Pons (tissue), 1 donor: ENCODE results near the gene HIVEP2.
A peak's percentile ranks its signal among the peaks of the same experiment; 100 is the strongest.

Experiments used
- DNase-seq: peaks from one replicate; pipeline ENCODE4 v3.0.0-alpha.2; 2016; ENCODE audit warnings: low spot score

HIVEP2 gene

GRCh38 chr6:142783499-142783898, 161.5 kb downstream of the HIVEP2 start:
- no peak for DNase-seq

GRCh38 chr6:142781129-142781528, 163.8 kb downstream of the HIVEP2 start:
- no peak for DNase-seq

GRCh38 chr6:142773859-142774648, 170.9 kb downstream of the HIVEP2 start:
- no peak for DNase-seq

- DNase-seq, result no peak
These were observed 171.7 kb downstream of the HIVEP2 start for GRCh38 chr6:142773324-142773723.

DNA sequence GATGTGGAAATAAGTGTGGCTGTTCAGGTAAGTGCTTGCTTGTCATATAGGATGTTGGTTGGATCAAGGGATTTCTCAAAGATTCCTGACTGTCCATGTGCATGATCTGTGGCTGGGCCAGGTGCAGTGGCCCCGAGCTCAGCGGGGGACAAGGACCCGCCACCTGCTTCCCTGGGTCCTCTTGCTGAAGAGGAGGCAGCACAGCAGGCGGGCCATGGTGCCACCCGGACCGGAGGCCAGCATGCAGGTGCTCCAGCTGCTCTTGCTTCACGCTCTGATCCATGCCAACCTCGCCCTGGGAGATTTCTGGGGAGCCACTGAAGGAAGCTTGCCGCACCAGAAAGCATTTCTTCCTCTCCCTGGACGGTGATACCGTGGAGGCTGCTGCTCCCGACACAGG, 173.8 kb downstream of the HIVEP2 start:
- DNase-seq, result no peak

DNA sequence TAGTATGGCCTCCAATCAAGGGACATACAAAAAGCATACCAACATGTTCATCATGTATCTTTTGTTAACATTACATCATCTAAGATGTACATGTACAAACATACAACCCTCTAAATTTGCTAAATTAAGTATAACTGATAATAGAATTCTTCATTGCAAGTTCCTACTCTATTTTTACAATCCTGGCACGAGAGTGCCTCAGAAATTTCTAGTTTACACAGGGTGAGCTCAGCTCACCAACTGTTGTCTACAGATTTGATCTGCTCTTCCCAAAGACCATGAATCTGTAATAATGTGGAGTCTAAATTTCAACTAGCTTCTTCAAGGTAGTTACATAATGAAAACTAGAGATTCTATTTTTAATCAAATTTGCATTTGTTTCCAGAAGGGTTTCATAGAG, 179.7 kb downstream of the HIVEP2 start:
- DNase-seq, result no peak

DNA sequence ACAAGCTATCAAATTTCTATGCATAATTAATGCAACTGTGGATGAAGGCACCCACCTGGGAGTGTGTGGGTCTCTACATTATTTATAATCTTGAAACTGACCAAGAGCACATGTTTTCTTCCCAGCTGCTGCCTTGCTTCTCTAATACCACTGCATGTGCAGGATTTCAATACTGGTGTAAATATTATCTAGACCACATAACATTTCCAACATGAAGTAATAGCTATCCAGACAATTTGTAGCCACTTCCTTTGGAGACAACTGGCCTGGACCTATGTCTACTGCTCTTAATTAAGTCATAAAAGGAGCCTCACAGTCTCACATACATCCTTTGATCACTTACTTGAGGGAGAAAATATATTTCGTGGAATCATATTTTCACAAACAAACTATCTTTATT, 180.7 kb downstream of the HIVEP2 start:
- DNase-seq, result no peak

DNA sequence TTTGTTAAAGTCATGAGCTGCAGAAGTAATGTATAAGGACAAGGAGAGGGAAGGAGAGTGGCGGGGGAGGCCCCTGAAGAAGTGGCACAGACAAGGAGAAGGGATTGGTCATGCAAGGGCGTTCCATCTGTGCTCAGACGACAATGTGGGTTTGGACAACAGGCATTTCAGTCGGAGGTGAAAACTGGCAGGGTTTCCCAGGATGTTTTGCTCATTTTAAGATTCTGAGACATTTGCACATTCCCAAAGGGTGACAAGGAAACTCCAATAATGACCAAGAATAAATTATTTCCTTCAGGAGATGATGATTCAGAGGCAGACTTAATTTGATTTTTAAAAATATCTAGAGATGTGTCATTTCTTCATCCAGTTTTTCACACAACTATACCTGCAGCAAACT, 181.8 kb downstream of the HIVEP2 start:
- DNase-seq, result no peak

DNA sequence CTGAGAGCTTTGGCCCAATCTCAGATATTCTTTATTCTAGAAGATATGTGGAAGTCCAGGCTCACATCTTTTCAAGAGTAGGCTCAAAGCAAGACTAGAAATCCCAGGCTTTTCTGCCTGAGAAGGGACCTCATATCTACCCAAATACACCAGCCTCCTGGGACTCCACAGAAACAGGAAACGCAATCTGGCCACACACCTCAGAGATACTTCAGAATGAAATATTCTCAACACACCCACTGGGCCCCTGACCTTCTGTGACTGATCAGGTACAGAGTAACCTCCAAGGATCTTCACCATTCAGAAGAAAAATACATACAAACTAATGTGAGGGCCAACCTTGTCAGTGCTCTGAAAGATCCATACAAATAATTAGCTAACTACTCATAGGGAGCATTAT, 183.2 kb downstream of the HIVEP2 start:
- DNase-seq, result no peak

- DNase-seq, result no peak
These were observed 184.8 kb downstream of the HIVEP2 start for GRCh38 chr6:142760152-142760551.

DNA sequence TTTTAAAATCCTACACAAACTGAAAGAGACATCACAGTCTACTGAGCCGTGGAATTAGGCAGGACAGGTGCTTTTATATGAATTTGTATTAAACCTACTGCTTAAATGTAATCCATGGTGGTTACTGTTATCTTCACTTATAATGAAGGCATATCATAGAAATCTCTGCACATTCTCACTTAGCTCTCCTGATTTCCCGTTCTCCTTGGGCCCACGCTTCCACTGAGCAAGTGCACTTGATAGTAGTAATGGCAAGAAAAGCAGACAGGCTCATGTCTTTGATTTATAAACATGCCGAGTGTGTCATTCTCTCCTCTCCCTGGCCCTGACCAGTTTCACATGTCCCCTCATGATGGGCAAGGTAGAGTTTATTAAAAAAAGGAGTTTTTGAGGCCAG, 186.3 kb downstream of the HIVEP2 start:
- DNase-seq, result no peak

DNA sequence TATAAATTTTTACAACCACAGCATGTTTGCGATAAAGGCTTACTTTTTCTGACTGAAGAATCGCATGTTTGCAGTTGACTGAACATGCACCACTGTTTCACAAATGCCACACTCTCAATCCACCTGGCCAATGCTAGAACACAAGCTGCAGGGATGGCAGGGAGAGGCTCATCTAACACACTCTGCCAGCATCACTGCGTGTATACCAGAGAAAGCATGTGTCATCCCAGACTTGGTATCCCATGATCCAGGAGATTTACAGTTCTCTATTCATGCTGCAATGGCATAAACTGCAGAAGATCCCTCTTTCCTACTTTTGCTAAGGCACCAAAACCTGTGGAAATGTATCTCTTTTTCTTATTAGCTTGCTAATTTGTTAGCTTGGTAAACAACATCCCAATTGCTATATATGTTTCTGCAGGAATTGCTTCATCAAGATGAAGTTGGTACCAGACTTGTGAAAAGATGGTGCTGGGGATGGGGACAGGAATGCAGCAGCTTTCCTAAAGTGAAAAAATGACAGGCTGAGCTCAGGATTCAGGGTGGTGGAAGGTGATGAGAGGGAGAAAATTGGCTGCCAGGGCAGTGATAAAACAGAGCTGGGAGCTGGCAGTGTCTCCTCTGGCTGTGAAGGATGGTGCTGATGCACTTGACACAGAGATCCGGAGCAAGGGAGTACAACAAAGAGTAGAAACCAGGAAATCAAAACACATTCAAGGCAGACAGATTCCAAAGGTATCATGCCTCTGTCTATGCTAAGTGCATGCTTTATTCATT, 186.9 kb downstream of the HIVEP2 start:
- no peak for DNase-seq

GRCh38 chr6:142756215-142756630, 188.8 kb downstream of the HIVEP2 start:
- no peak for DNase-seq

DNA sequence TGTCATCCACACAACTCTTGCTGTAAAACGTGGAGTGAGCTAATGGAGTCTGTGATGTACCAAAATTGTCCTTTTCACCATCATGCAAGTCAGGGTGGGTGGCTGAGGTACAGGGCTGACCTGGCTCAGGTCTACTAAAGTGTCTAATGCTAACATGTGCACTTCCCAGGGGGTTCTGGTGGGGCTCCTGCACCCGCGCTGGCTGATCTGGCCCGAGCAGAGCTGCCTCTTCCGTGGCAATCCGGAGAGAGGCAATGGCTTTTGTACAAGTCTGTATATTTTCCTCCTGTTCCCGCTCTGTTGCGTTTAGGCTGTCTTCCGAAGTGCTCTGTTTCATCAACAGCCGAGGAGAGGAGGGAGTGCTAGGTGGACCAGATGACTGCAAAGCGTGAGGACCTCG, 191.8 kb downstream of the HIVEP2 start:
- DNase-seq, result no peak

DNA sequence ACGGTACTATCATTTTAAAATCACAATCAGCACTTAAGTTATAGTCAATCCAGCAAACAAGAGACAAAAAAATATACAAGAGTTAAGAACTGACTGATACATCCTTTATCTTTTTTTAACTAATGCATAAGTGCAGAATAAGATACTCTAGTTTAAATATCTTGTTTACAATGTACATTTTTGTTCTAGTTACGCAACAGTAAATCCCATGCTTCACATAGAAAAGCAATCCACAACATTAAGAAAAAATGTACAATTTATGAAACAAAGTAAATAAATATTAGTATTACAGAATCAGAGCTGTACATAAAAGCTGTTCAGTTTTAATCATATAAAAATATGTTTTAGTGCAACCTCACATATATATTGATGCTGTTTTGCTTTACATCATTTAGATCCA, 192.6 kb downstream of the HIVEP2 start:
- no peak for DNase-seq

GRCh38 chr6:142751452-142751851, 193.5 kb downstream of the HIVEP2 start:
- no peak for DNase-seq

GRCh38 chr6:142750998-142751397, 194.0 kb downstream of the HIVEP2 start:
- DNase-seq, result no peak

DNA sequence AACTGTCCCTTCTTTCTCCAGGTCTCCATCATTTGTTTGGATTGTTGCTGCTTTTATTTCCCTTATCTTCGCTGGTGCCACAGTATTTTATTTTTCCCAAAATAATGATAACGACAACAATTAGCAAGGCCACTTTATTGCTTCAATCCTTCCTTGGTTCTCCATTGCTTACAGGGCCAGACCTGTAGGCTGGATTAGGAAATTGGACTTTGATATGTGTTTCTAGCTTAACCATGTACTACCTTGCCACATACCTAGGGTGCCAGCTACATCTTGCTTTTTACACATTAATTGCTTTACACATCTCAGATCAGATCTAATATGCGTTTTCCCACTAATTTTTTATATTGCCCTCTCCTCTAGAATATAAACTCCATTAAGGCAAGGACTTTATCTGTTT, 195.4 kb downstream of the HIVEP2 start:
- DNase-seq, result no peak

DNA sequence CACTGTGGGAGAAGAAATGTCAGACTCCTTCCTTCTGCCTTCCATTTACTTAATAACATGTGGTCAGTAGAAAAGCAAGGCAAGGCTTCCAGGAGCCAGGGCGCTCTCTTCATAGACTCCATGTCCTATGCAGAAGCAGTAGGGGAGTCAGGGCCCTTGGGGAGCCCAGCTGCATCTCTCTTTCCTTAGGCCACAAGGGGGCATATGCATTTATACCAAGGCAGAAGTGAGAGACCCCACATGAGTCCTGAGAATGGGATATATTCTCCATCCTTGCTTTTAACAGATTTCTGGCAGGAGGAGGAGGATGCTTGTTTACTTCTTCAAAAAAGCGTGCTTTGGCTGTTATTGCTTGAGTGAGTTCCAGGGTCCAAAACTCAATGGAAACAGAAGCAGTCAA, 198.5 kb downstream of the HIVEP2 start:
- DNase-seq, result peak; percentile 43

GRCh38 chr6:142744836-142745235, 200.1 kb downstream of the HIVEP2 start:
- DNase-seq, result no peak

- DNase-seq, result no peak
These were observed 204.5 kb downstream of the HIVEP2 start for GRCh38 chr6:142740449-142740848.

GRCh38 chr6:142738731-142739130, 206.2 kb downstream of the HIVEP2 start:
- DNase-seq, result no peak

DNA sequence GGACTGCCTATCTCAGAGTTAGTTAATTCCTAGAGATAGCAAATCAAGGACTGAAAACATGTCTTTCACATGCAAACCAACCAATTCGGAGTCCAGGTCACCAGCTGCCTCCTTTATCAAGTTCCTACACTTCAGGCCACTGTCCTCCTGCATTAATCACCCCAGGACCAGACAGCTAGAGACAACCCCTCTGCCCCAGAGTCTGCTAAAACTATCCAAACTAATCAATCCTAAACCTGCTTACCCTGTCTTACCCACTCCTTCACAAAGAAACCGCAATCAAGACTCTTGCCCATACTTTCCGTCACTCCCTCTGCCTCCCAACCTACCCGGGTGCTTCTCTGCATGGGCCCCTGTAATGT, 207.0 kb downstream of the HIVEP2 start:
- no peak for DNase-seq
